Thyroid gland (tissue), 4 donors: ENCODE measurements around the gene EIF4A3. TPM values are rescaled to one million over a fixed set of nuclear protein-coding genes. Genes with fewer than 3 reads are reported as not detected.

Source experiments
- DNase-seq, 2 donors: peaks; one replicate each; pipeline ENCODE4 v3.0.0-alpha.2; 2019
- H3K27ac ChIP-seq, 3 donors: fragments of 200-600 bp; sonication (generic); 1 replicate in 2 of 3; 2 replicates in 1 of 3; pipeline ENCODE4 v1.5.1; 2016 to 2019; ENCODE audit warnings: mild to moderate bottlenecking in 1 of 3, moderate library complexity in 1 of 3
- H3K27me3 ChIP-seq: fragments of 200-600 bp; sonication (generic); one replicate; pipeline ENCODE4 v1.5.1; 2019
- H3K36me3 ChIP-seq, 2 donors: fragments of 200-600 bp; sonication (generic); one replicate each; pipeline ENCODE4 v1.5.1; 2016 to 2019
- H3K4me1 ChIP-seq, 2 donors: fragments of 200-600 bp; sonication (generic); one replicate each; pipeline ENCODE4 v1.5.1; 2017 to 2019
- H3K4me3 ChIP-seq, 3 donors: fragments of 200-600 bp; sonication (generic); replicated peaks in 1 of 3; 1 replicate in 2 of 3; 2 replicates in 1 of 3; pipeline ENCODE4 v1.5.1; 2016; ENCODE audit warnings: mild to moderate bottlenecking in 1 of 3
- H3K9me3 ChIP-seq: fragments of 200-600 bp; sonication (generic); one replicate; pipeline ENCODE4 v1.5.1; 2017
- POLR2A ChIP-seq, 2 donors: fragments of 450-650 bp; IDR thresholded peaks; one replicate each; pipeline ENCODE4 v1.6.1; 2017; ENCODE audit warnings: antibody characterized with exemption in 2 of 2, mild to moderate bottlenecking in 2 of 2, moderate library complexity in 1 of 2
- WGBS, 2 donors: methylation state at CpG; one replicate each; pipeline ENCODE4 v1.1.5; 2017; 5-methylcytosine and 5-hydroxymethylcytosine counted together
- intact Hi-C: fragments of 100-400 bp; cut with DNase I; formaldehyde crosslinking; loops from one replicate; pipeline ENCODE4 v1.15.1; 2023
- total RNA-seq, 4 donors: library from RNA; depleted of rRNA; stranded (reverse); fragments of >200 nt; gene quantifications; one replicate each; pipeline ENCODE4 v1.2.3, GENCODE V29; 2016
- TF ChIP-seq, protein P1 (sequence below), 6 experiments: fragments of 200-600 bp in 3 of 6; fragments of 450-650 bp in 3 of 6; sonication (generic) in 3 of 6; IDR thresholded peaks; one replicate each; pipeline ENCODE4 v1.5.1; 2016 to 2019; ENCODE audit warnings: antibody characterized with exemption in 6 of 6, mild to moderate bottlenecking in 2 of 6, inconsistent platforms in 1 of 6, moderate library complexity in 1 of 6

EIF4A3 gene
- total RNA-seq, 4 donors from 2014 or later, result 42.9 to 79.8 (median 47.4) TPM

DNA sequence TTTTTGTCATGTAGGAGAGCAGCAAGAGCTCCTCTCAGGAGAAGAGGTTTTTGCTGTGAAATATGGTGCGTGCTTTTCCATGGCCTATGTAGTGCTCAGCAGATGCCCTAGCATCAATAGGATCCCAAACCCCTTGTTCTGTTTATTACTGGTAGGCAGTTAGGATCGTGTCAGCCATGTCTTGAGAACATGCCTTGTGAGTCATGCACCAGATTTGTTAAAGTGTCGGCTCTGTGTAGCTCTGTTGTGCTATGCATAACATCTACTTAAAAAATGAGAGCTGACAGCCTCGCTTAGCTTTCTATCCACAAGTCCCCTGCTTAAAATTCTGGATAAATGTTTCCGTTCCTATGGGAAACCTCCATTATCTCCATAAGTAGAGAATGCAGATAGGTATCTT, 4.4 kb upstream of the EIF4A3 start:
- peaks cover 5 to 7% of the 10 kb centered on the region in 2 donors for H3K4me1 ChIP-seq
- no peak for DNase-seq
- H3K9me3 ChIP-seq, result no peaks in the 10 kb centered on the region
- H3K36me3 ChIP-seq, result no peaks in the 10 kb centered on the region
- TF ChIP-seq POLR2A (IDR thresholded peaks at IDR 0.05), result no peak
- TF ChIP-seq, protein P1, sequence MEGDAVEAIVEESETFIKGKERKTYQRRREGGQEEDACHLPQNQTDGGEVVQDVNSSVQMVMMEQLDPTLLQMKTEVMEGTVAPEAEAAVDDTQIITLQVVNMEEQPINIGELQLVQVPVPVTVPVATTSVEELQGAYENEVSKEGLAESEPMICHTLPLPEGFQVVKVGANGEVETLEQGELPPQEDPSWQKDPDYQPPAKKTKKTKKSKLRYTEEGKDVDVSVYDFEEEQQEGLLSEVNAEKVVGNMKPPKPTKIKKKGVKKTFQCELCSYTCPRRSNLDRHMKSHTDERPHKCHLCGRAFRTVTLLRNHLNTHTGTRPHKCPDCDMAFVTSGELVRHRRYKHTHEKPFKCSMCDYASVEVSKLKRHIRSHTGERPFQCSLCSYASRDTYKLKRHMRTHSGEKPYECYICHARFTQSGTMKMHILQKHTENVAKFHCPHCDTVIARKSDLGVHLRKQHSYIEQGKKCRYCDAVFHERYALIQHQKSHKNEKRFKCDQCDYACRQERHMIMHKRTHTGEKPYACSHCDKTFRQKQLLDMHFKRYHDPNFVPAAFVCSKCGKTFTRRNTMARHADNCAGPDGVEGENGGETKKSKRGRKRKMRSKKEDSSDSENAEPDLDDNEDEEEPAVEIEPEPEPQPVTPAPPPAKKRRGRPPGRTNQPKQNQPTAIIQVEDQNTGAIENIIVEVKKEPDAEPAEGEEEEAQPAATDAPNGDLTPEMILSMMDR (IDR thresholded peaks at IDR 0.05), result no peak
- H3K27ac ChIP-seq, result no peak overlapping the region
- no peak overlapping the region for H3K4me3 ChIP-seq
- intact Hi-C loops, result no loop called here
- WGBS, 2 donors, result 68 to 78% methylated on average over 5 of the region's 5 CpGs
- H3K27me3 ChIP-seq, result no peaks in the 10 kb centered on the region

DNA sequence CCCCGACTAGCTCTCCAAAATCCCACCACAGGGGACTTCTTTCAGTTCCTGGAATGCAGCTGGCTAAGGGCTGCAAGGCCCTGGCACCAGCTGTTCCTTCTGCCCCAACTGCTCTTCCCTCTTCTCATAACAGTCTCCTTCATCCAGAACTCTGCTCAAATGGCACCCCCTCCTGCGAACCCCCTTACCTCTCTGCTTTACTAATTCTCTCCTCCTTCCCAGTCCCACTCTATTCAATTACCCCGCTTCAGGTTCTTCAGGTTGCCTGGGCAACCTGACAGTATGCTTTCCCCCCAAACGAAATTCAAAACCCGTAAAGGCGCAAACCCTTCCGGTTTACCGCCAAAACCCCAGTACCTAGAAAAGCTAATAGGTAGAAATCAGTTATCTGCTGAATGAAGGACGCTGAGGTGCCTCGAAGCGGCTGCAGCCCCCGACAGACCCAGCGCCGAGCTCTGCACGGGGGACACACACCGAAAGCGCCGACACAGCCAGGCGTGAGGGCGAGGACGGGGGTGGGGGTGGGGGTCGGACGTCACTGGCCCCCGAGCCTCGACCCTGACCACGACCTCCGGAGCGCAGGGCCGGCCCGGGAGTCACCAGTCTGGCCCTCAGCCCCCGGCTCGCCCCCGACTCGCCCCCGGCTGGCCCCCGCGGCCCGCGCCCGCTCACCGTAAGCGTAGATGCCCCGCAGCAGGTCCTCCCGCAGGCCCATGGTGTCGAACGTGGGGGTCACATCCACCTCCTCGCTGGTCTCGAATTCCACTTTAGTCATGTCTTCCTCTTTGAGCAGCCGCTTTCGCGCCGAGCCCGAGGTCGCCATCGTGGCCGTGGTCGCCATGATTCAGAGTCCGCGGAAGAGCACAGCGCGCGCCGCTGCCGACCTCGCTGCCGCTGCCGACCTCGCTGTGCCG, 550 bp downstream of the EIF4A3 start:
- Histone ChIP-seq H3K27ac (peak overlapping the region; percentile 16 to 94 (median 92)), H3K36me3 (peaks cover 25 to 26% of the 10 kb centered on the region in 2 donors), H3K9me3 (no peaks in the 10 kb centered on the region), H3K4me3 (peak overlapping the region; percentile 48 to 99 (median 91)), H3K27me3 (no peaks in the 10 kb centered on the region), H3K4me1 (peaks cover 22% of the 10 kb centered on the region in 2 donors)
- TF ChIP-seq POLR2A (IDR thresholded peaks at IDR 0.05), result no peak
- TF ChIP-seq, protein P1 (IDR thresholded peaks at IDR 0.05), result peak in 1 of 6 experiments; percentile 10
- intact Hi-C loops, result loop anchor here (5.0 kb wide), 1 partner anchor 71 kb away; no protein-coding TSS in a partner anchor
- DNase-seq, result peak; percentile 6 to 22
- 1 to 4% methylated on average over 12 to 14 of the region's 69 CpGs for WGBS, 2 donors

DNA sequence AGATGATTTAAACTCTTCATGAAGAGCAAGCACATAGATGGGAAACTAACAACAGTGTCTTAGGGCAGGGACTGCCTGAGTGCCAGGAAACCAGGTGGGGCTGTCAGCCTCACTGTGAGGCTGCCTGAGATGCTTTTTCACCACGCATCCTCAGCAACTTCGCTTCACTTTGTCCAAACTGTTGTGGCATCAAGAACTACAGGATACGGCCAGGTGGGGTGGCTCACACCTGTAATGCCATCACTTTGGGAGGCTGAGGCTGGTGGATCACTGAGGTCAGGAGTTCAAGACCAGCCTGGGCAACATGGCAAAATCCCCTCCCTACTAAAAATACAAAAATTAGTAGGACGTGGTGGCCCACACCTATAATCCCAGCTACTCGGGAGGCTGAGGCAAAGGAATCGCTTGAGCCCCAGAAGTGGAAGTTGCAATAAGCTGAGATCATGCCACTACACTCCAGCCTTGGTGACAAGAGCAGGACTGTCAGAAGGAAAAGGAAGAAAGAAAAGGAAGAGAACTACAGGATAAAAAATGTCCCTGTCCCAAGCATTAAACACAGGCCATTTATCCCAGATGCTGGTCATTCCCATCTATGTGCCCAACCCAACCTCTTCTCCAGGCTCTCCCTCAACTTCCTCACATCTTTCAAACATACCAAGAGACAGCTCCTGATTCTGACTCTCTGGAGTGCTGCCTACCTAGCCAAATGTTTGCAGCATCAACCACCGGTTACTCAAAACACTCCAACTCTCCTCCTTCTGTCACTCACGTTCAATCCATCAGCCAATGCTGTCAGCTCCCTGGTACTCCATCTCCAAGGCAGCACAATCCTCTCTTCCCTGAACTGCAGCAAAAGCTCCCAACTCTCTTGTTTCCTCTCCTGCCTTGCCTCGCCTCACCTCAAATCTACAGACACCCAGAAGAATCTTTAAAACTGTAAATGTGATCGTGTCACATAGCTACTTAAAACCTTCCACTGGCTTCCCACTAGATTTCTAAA, 1.6 kb downstream of the EIF4A3 start:
- no peaks in the 10 kb centered on the region for H3K27me3 ChIP-seq
- H3K9me3 ChIP-seq, result no peaks in the 10 kb centered on the region
- H3K4me3 ChIP-seq, result peak overlapping the region in 1 of 3 donors; percentile 99
- intact Hi-C loops, result loop anchor here (5.0 kb wide), 1 partner anchor 72 kb away; no protein-coding TSS in a partner anchor
- peaks cover 34 to 35% of the 10 kb centered on the region in 2 donors for H3K36me3 ChIP-seq
- H3K4me1 ChIP-seq, result peaks cover 22% of the 10 kb centered on the region in 2 donors
- WGBS, 2 donors, result 52 to 59% methylated on average over 10 of the region's 10 CpGs
- TF ChIP-seq, protein P1 (IDR thresholded peaks at IDR 0.05), result no peak
- TF ChIP-seq POLR2A (IDR thresholded peaks at IDR 0.05), result no peak
- DNase-seq, result no peak
- peak overlapping the region in 1 of 3 donors; percentile 92 for H3K27ac ChIP-seq

DNA sequence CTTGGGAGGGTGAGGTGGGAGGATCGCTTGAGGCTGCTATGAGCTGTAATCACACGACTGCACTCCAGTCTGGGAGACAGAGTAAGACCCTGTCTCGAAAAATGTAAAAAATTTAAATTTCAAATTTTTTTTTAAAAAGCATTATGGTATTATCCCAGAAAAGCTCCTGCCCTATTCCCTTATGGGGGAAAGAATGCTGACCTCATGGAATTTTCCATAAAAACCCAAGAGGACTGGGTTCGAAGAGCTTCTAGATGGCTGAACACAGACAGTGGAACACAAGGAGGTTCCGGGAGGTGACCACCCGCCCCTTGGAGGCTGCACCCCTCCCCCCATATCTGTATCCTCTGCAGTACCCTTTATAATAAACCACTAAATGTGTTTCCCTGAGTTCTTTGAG, 4.0 kb downstream of the EIF4A3 start:
- peaks cover 58 to 59% of the 10 kb centered on the region in 2 donors for H3K36me3 ChIP-seq
- H3K4me1 ChIP-seq, result peaks cover 18 to 19% of the 10 kb centered on the region in 2 donors
- intact Hi-C loops, result loop anchor here (5.0 kb wide), 1 partner anchor 36 kb away; no protein-coding TSS in a partner anchor
- H3K4me3 ChIP-seq, result no peak overlapping the region
- H3K9me3 ChIP-seq, result no peaks in the 10 kb centered on the region
- no peak for DNase-seq
- TF ChIP-seq POLR2A (IDR thresholded peaks at IDR 0.05), result no peak
- no peaks in the 10 kb centered on the region for H3K27me3 ChIP-seq
- no peak overlapping the region for H3K27ac ChIP-seq
- WGBS, 2 donors, result 87 to 88% methylated on average over 6 of the region's 6 CpGs
